Panc1 (cell line): ENCODE data around the gene M6PR. TPM values are rescaled to one million over a fixed set of nuclear protein-coding genes. Genes with fewer than 3 reads are reported as not detected.

Experiments
- ATAC-seq: fragments of 200-7000 bp; cut with Tn5 transposase; 2 replicates; pipeline ENCODE4 v1.9.1; 2020; ENCODE audit warnings: mild to moderate bottlenecking, moderate library complexity
- BruUV-seq: library from RNA; stranded (reverse); fragments of 400-500 nt; replicated peaks from 2 replicates; lab custom pipeline; 2021; lab: Mats Ljungman, UMichigan
- CTCF ChIA-PET: fragments of 300-600 bp; sonication (Branson Sonifier 250); formaldehyde crosslinking; loops from one replicate; lab custom pipeline; 2022; ENCODE audit warnings: antibody characterized with exemption; lab: Charles Lee
- POLR2A ChIA-PET: fragments of 300-600 bp; sonication (Branson Sonifier 250); formaldehyde crosslinking; loops from one replicate; lab custom pipeline; 2022; ENCODE audit warnings: antibody characterized with exemption; lab: Charles Lee
- DNase-seq: peaks from one replicate; pipeline ENCODE4 v3.0.0-alpha.2; 2010; ENCODE audit warnings: low read depth, low spot score
- H3K27ac ChIP-seq: 2 replicates; pipeline ENCODE4 v1.5.1; 2011; ENCODE audit warnings: mild to moderate bottlenecking, low read length, inconsistent platforms
- H3K27me3 ChIP-seq: fragments of 200-500 bp; sonication (Bioruptor generic); 2 replicates; pipeline ENCODE4 v1.6.0; 2014; ENCODE audit warnings: low read length, inconsistent platforms; ENCODE audit not compliant: control insufficient read depth, insufficient read depth
- H3K36me3 ChIP-seq: fragments of 200-500 bp; sonication (Bioruptor generic); 2 replicates; pipeline ENCODE4 v1.5.1; 2014; ENCODE audit warnings: inconsistent platforms, mild to moderate bottlenecking, low read length, moderate library complexity; ENCODE audit not compliant: control insufficient read depth, insufficient read depth
- H3K4me1 ChIP-seq: 2 replicates; pipeline ENCODE4 v1.5.1; 2011; ENCODE audit warnings: inconsistent platforms, mild to moderate bottlenecking, low read length, moderate library complexity; ENCODE audit not compliant: control insufficient read depth, insufficient read depth
- H3K4me3 ChIP-seq, 2 experiments: 2 replicates each; pipeline ENCODE4 v1.5.1; 2011 to 2012; ENCODE audit warnings: low read depth in 2 of 2, low read length in 2 of 2, mild to moderate bottlenecking in 2 of 2, inconsistent platforms in 1 of 2, moderate library complexity in 1 of 2
- H3K9me3 ChIP-seq: fragments of 200-500 bp; sonication (Bioruptor generic); 2 replicates; pipeline ENCODE4 v1.5.1; 2014; ENCODE audit warnings: low read depth, mild to moderate bottlenecking, inconsistent platforms, low read length, moderate library complexity; ENCODE audit not compliant: control insufficient read depth, insufficient read depth
- CTCF ChIP-seq: fragments of 450-650 bp; IDR thresholded peaks from 2 replicates; pipeline ENCODE4 v1.5.1; 2017; ENCODE audit warnings: mild to moderate bottlenecking
- POLR2AphosphoS5 ChIP-seq: IDR thresholded peaks from 2 replicates; pipeline ENCODE4 v1.6.1; 2012; ENCODE audit warnings: mild to moderate bottlenecking, low read depth, low read length, moderate library complexity
- REST ChIP-seq, 2 experiments: IDR thresholded peaks; 2 replicates each; pipeline ENCODE4 v1.6.1; 2011 to 2012; ENCODE audit warnings: low read depth in 2 of 2, control low read depth in 1 of 2, low read length in 1 of 2, mild to moderate bottlenecking in 1 of 2, moderate library complexity in 1 of 2; ENCODE audit not compliant: insufficient read depth in 1 of 2
- SIN3A ChIP-seq: IDR thresholded peaks from 2 replicates; pipeline ENCODE4 v1.6.1; 2012; ENCODE audit warnings: low read depth, mild to moderate bottlenecking, low read length, moderate library complexity, borderline replicate concordance; ENCODE audit not compliant: insufficient read depth
- TCF7L2 ChIP-seq: IDR thresholded peaks from 2 replicates; pipeline ENCODE4 v1.6.1; 2011; ENCODE audit warnings: mild to moderate bottlenecking, low read depth, low read length, inconsistent platforms
- in situ Hi-C: cut with HindIII; loops from 2 replicates; pipeline ENCODE4 v1.10.0; 2016; ENCODE audit warnings: low sequenced_read_pairs, low pct_unique_long_range_greater_than_20kb
- intact Hi-C: fragments of 100-400 bp; cut with micrococcal nuclease; formaldehyde crosslinking; loops from one replicate; pipeline ENCODE4 v1.10.0; 2022; ENCODE audit not compliant: unreplicated experiment
- total RNA-seq: library from RNA; stranded (reverse); gene quantifications from one replicate; pipeline ENCODE4 v1.2.1, GENCODE V29; 2021; ENCODE audit not compliant: unreplicated experiment

M6PR gene
- total RNA-seq, 1 experiment from 2014 or later = 161 TPM

DNA sequence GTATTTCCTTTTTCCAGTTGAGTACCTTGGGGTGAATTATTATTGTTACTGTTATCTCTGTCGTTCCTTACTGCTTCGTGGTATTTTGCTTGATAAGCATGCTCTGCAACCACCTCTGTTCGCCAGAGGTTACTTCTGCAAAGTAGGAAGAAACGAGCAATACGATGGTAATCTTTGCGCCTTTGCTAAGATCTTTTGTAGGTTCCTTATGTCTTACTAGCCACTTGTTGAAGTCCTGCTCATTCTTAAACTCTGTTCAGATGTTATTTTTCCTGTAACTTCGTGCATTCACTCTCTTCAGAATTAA, 729 bp upstream of the M6PR start:
- Histone ChIP-seq H3K36me3 (peaks cover 7% of the 10 kb centered on the region; the same call in 1 of the 2 replicates), H3K4me3 (peak overlapping the region; percentile 99 to 100), H3K4me1 (peaks cover 9% of the 10 kb centered on the region), H3K9me3 (no peaks in the 10 kb centered on the region), H3K27me3 (no peaks in the 10 kb centered on the region), H3K27ac (peak overlapping the region; percentile 96)
- ATAC-seq (peak; percentile 8), DNase-seq (no peak)
- ChIA-PET CTCF (interaction anchor here (0.8 to 1.4 kb wide), 3 partner anchors 88 to 100 kb away, joined by 4 to 6 read pairs (median 5); no protein-coding TSS in a partner anchor), POLR2A (interaction anchor here (0.5 to 1.2 kb wide), 4 partner anchors 36 to 273 kb away, joined by 3 to 4 read pairs (median 3); no protein-coding TSS in a partner anchor)
- TF ChIP-seq POLR2AphosphoS5 (no peak), SIN3A (no peak), TCF7L2 (no peak), CTCF (peak; percentile 24), REST (IDR thresholded peaks at IDR 0.05; ENCODE audit: insufficient read depth in 1 of 2, low read depth in 2 of 2, low read length in 1 of 2) (no peak)
- in situ Hi-C loops (no loop called here), intact Hi-C loops (loop anchor here (2.0 kb wide), 1 partner anchor 89 kb away; no protein-coding TSS in a partner anchor)
- BruUV-seq = no TSS peak

GRCh38 chr12:8948701-8949341, 624 bp downstream of the M6PR start:
- DNase-seq (no peak), ATAC-seq (no peak)
- Histone ChIP-seq H3K27me3 (no peaks in the 10 kb centered on the region), H3K9me3 (no peaks in the 10 kb centered on the region), H3K4me1 (peaks cover 9% of the 10 kb centered on the region), H3K4me3 (peak overlapping the region; percentile 99 to 100), H3K27ac (peak overlapping the region; percentile 96), H3K36me3 (peaks cover 14% of the 10 kb centered on the region)
- ChIA-PET POLR2A (interaction anchor here (1.2 kb wide), 1 partner anchor 35 kb away, joined by 3 read pairs; no protein-coding TSS in a partner anchor), CTCF (interaction anchor here (1.4 kb wide), 1 partner anchor 90 kb away, joined by 5 read pairs; no protein-coding TSS in a partner anchor)
- intact Hi-C loops = no loop called here
- in situ Hi-C loops = no loop called here
- TF ChIP-seq POLR2AphosphoS5 (no peak), CTCF (no peak), TCF7L2 (no peak), SIN3A (no peak), REST (IDR thresholded peaks at IDR 0.05; ENCODE audit: insufficient read depth in 1 of 2, low read depth in 2 of 2, low read length in 1 of 2) (no peak)
- TSS peak; percentile 74 for BruUV-seq
